WTC11 (cell line): ENCODE data around the gene LCNL1.

Experiments
- JUN ChIP-seq: sonication (generic); formaldehyde crosslinking; IDR thresholded peaks from 2 replicates; pipeline ENCODE4 v1.8.0; 2023; ENCODE audit warnings: mild to moderate bottlenecking, missing genetic modification reagents
- TF ChIP-seq, protein P1 (sequence below): sonication (generic); formaldehyde crosslinking; IDR thresholded peaks from 2 replicates; pipeline ENCODE4 v1.8.1; 2023; ENCODE audit warnings: mild to moderate bottlenecking, missing genetic modification reagents, moderate library complexity
- TF ChIP-seq, protein P2 (sequence below): sonication (generic); formaldehyde crosslinking; conservative IDR thresholded peaks from 2 replicates; pipeline ENCODE4 v1.8.1; 2023; ENCODE audit warnings: mild to moderate bottlenecking, low read depth, missing genetic modification reagents, moderate library complexity
- TF ChIP-seq, protein P3 (sequence below): fragments of 200-600 bp; IDR thresholded peaks from 2 replicates; pipeline ENCODE4 v1.8.0; 2022; ENCODE audit warnings: antibody characterized with exemption

DNA sequence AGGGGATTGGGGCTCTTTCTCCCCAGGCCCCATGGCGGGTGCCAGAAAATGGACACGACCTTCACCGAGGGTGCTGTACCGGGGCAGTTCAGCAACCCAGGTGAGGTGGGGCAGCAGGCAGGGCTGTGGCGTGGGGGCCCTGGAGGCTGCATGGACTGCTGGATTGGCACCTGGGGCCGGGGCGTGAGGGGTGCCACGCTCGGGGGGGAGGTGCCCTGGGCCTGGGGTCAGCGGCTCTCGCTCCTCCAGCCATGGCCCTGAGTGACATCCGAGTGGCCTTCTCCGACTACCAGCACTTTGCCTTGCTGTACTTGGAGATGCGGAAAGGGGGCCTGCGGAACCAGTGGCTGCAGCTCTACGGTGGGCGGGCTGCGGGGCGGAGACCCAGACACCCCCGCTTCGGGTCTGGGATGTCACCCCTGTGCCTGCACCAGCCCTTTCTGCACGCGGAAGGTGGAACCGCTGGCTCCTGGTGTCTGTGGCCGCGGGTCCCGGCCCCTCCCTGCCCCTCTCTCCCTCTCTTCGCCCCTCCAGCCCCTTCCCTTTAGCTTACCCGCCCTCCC, 1.8 kb downstream of the LCNL1 start:
- TF ChIP-seq JUN (CRISPR knock-in tag), result no peak
- TF ChIP-seq, protein P1, sequence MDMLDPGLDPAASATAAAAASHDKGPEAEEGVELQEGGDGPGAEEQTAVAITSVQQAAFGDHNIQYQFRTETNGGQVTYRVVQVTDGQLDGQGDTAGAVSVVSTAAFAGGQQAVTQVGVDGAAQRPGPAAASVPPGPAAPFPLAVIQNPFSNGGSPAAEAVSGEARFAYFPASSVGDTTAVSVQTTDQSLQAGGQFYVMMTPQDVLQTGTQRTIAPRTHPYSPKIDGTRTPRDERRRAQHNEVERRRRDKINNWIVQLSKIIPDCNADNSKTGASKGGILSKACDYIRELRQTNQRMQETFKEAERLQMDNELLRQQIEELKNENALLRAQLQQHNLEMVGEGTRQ (CRISPR knock-in tag), result no peak
- TF ChIP-seq, protein P2, sequence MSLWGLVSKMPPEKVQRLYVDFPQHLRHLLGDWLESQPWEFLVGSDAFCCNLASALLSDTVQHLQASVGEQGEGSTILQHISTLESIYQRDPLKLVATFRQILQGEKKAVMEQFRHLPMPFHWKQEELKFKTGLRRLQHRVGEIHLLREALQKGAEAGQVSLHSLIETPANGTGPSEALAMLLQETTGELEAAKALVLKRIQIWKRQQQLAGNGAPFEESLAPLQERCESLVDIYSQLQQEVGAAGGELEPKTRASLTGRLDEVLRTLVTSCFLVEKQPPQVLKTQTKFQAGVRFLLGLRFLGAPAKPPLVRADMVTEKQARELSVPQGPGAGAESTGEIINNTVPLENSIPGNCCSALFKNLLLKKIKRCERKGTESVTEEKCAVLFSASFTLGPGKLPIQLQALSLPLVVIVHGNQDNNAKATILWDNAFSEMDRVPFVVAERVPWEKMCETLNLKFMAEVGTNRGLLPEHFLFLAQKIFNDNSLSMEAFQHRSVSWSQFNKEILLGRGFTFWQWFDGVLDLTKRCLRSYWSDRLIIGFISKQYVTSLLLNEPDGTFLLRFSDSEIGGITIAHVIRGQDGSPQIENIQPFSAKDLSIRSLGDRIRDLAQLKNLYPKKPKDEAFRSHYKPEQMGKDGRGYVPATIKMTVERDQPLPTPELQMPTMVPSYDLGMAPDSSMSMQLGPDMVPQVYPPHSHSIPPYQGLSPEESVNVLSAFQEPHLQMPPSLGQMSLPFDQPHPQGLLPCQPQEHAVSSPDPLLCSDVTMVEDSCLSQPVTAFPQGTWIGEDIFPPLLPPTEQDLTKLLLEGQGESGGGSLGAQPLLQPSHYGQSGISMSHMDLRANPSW (CRISPR knock-in tag), result no peak
- TF ChIP-seq, protein P3, sequence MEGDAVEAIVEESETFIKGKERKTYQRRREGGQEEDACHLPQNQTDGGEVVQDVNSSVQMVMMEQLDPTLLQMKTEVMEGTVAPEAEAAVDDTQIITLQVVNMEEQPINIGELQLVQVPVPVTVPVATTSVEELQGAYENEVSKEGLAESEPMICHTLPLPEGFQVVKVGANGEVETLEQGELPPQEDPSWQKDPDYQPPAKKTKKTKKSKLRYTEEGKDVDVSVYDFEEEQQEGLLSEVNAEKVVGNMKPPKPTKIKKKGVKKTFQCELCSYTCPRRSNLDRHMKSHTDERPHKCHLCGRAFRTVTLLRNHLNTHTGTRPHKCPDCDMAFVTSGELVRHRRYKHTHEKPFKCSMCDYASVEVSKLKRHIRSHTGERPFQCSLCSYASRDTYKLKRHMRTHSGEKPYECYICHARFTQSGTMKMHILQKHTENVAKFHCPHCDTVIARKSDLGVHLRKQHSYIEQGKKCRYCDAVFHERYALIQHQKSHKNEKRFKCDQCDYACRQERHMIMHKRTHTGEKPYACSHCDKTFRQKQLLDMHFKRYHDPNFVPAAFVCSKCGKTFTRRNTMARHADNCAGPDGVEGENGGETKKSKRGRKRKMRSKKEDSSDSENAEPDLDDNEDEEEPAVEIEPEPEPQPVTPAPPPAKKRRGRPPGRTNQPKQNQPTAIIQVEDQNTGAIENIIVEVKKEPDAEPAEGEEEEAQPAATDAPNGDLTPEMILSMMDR, result no peak
